RWPE1 (cell line): Measurements from ENCODE around the gene SEC16A.

Experiments used
- CTCF ChIA-PET: fragments of 350-600 bp; sonication (Branson Sonifier 250); formaldehyde crosslinking; extraction: SDS; loops from one replicate; lab custom pipeline; 2021; lab: Yijun Ruan, JAX
- POLR2A ChIA-PET: fragments of 400-600 bp; formaldehyde crosslinking; extraction: SDS; loops from one replicate; lab custom pipeline; 2020; ENCODE audit warnings: antibody characterized with exemption; ENCODE audit not compliant: low non-redundant PET; lab: Yijun Ruan, JAX
- DNase-seq: peaks from one replicate; pipeline ENCODE4 v3.0.0; 2012; ENCODE audit warnings: low spot score
- H3K27ac ChIP-seq: fragments of 450-650 bp; 2 replicates; pipeline ENCODE4 v1.5.1; 2017
- CTCF ChIP-seq: fragments of 450-650 bp; conservative IDR thresholded peaks from 2 replicates; pipeline ENCODE4 v1.5.1; 2017; ENCODE audit warnings: low read depth, mild to moderate bottlenecking

SEC16A gene

GRCh38 chr9:136494012-136494411 lies 11.2 kb upstream of the SEC16A start:
- ChIA-PET POLR2A (interaction anchor here (0.8 kb wide), 1 partner anchor 9 kb away, joined by 4 read pairs; no protein-coding TSS in a partner anchor), CTCF (interaction anchor here (1.1 kb wide), 2 partner anchors 10 to 177 kb away, joined by 3 read pairs; no protein-coding TSS in a partner anchor)
- TF ChIP-seq CTCF = no peak
- no peak for DNase-seq
- H3K27ac ChIP-seq = peak overlapping the region; percentile 54

- peak overlapping the region; percentile 54 for H3K27ac ChIP-seq
- DNase-seq = no peak
- ChIA-PET CTCF (interaction anchor here (1.1 kb wide), 2 partner anchors 9 to 178 kb away, joined by 3 read pairs; no protein-coding TSS in a partner anchor), POLR2A (interaction anchor here (0.8 kb wide), 1 partner anchor 10 kb away, joined by 4 read pairs; no protein-coding TSS in a partner anchor)
- TF ChIP-seq CTCF = no peak
These were observed 10.7 kb upstream of the SEC16A start for GRCh38 chr9:136493567-136493971.

- DNase-seq = no peak
- ChIA-PET POLR2A (no interaction called here), CTCF (no interaction called here)
- TF ChIP-seq CTCF = no peak
- H3K27ac ChIP-seq = peak overlapping the region; percentile 54
These were observed 10.2 kb upstream of the SEC16A start for GRCh38 chr9:136492978-136493522.

GRCh38 chr9:136489731-136490130 lies 6.9 kb upstream of the SEC16A start:
- POLR2A ChIA-PET = interaction anchor here (0.8 kb wide), 1 partner anchor 145 kb away, joined by 3 read pairs; no protein-coding TSS in a partner anchor
- CTCF ChIA-PET = interaction anchor here (0.6 to 8.9 kb wide), 5 partner anchors 103 to 155 kb away, joined by 3 to 232 read pairs (median 18); no protein-coding TSS in a partner anchor

GRCh38 chr9:136488247-136489214 lies 5.7 kb upstream of the SEC16A start:
- 0 out of 2 replicates have a peak overlapping the region, but pooled peaks have one; percentile 2 for H3K27ac ChIP-seq
- DNase-seq = peak; percentile 73
- peak; percentile 100 for TF ChIP-seq CTCF
- CTCF ChIA-PET = interaction anchor here (0.6 to 8.9 kb wide), 33 partner anchors 10 to 477 kb away, joined by 3 to 232 read pairs (median 4); no protein-coding TSS in a partner anchor
- POLR2A ChIA-PET = interaction anchor here (0.6 to 0.8 kb wide), 2 partner anchors 146 to 215 kb away, joined by 3 read pairs; no protein-coding TSS in a partner anchor

More at GRCh38 chr9:136489731-136490130, 6.9 kb upstream of the SEC16A start:
- TF ChIP-seq CTCF = no peak
- H3K27ac ChIP-seq = no peak overlapping the region
- DNase-seq = no peak

GRCh38 chr9:136487672-136488071 lies 4.8 kb upstream of the SEC16A start:
- POLR2A ChIA-PET = no interaction called here
- CTCF ChIA-PET = interaction anchor here (0.6 to 8.9 kb wide), 23 partner anchors 11 to 922 kb away, joined by 3 to 232 read pairs (median 5); no protein-coding TSS in a partner anchor

More at GRCh38 chr9:136487672-136488071, 4.8 kb upstream of the SEC16A start:
- TF ChIP-seq CTCF = no peak
- DNase-seq = no peak
- peak overlapping the region; percentile 2; the same call in 1 of the 2 replicates for H3K27ac ChIP-seq
